Urinary bladder (tissue), 4 donors: ENCODE data around the gene KCNJ4. TPM values are rescaled to one million over a fixed set of nuclear protein-coding genes. Genes with fewer than 3 reads are reported as not detected.

Experiments
- DNase-seq: peaks from one replicate; pipeline ENCODE4 v3.0.0-alpha.2; 2015; ENCODE audit errors: extremely low spot score
- H3K27ac ChIP-seq: one replicate; pipeline ENCODE4 v1.5.1; 2013; ENCODE audit warnings: low read depth, mild to moderate bottlenecking, moderate library complexity
- H3K36me3 ChIP-seq: one replicate; pipeline ENCODE4 v1.6.1; 2013; ENCODE audit warnings: mild to moderate bottlenecking, moderate library complexity; ENCODE audit not compliant: insufficient read depth
- H3K4me1 ChIP-seq: one replicate; pipeline ENCODE4 v1.6.1; 2013; ENCODE audit warnings: mild to moderate bottlenecking, moderate library complexity; ENCODE audit not compliant: insufficient read depth
- H3K4me3 ChIP-seq: one replicate; pipeline ENCODE4 v1.5.1; 2013; ENCODE audit warnings: low read depth, low read length
- WGBS: extraction: QIAGEN DNeasy Blood & Tissue Kit; methylation state at CpG from one replicate; pipeline ENCODE4 v1.1.7; 2013; 5-methylcytosine and 5-hydroxymethylcytosine counted together
- polyA plus RNA-seq: library from polyadenylated mRNA; stranded (reverse); fragments of 200-250 nt; gene quantifications from one replicate; pipeline ENCODE4 v1.2.3, GENCODE V29; 2013
- total RNA-seq: library from RNA; depleted of rRNA; stranded (reverse); fragments of >200 nt; gene quantifications from one replicate; pipeline ENCODE4 v1.2.3, GENCODE V29; 2014
- donor health status: healthy with polysubstance abuse.
- donor health status: healthy.

Gene KCNJ4
- total and polyA plus RNA-seq, 2 donors = not detected

DNA sequence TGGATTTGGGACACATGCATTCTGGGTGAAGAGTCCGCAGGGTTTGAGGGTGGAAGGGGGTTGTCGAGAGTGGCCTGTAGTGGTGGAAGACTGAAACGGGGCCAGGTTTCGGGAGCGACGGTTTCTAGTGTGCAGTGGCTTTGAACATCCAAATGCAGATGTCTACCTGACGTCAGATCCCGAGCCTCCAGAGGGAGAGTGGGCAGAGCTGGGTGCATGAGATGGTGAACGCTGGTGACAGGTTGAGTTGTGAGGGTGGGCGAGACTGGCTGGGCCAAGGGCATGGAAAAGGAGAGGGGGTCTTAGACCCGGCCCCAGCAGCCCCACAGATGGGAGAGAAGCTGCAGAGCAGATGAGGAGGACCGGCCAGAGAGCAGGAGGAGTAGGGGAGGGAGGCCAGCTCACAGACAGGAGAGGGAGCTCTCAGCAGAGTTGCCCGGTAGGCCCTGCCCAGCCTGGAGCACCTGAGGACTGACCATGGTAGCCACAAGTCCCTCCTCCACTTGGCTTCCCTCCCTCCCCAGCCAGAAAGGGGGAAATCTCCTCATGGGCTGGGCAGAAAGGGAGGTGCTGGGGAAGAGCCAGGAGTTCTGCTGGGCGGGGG lies 14.2 kb downstream of the KCNJ4 start:
- Histone ChIP-seq H3K36me3 (no peaks in the 10 kb centered on the region), H3K4me1 (no peaks in the 10 kb centered on the region), H3K4me3 (no peak overlapping the region), H3K27ac (no peak overlapping the region)
- no peak for DNase-seq
- WGBS = 77% methylated on average over 14 of the region's 14 CpGs

DNA sequence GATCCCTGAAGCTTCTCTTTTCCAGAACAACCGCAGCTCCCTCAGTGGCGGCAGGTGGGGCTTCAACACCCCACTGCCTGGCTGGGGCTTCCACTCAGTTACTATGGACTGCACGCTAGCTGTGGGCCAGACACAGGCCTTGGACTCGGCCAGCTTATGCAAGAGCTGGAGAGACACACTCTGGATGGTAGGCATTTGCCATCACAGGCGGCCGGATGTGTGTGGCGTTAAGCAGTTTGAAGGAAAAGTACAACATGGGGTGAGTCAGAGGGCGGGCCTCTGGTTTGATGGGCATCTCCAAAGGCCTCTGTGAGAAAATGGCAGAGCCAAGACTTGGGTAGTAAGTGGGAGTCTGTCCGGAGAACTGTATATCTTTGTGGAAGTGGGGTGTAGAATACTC lies 17.6 kb downstream of the KCNJ4 start:
- Histone ChIP-seq H3K36me3 (no peaks in the 10 kb centered on the region), H3K4me3 (no peak overlapping the region), H3K4me1 (no peaks in the 10 kb centered on the region), H3K27ac (no peak overlapping the region)
- WGBS = 94% methylated on average over 9 of the region's 9 CpGs
- no peak for DNase-seq

DNA sequence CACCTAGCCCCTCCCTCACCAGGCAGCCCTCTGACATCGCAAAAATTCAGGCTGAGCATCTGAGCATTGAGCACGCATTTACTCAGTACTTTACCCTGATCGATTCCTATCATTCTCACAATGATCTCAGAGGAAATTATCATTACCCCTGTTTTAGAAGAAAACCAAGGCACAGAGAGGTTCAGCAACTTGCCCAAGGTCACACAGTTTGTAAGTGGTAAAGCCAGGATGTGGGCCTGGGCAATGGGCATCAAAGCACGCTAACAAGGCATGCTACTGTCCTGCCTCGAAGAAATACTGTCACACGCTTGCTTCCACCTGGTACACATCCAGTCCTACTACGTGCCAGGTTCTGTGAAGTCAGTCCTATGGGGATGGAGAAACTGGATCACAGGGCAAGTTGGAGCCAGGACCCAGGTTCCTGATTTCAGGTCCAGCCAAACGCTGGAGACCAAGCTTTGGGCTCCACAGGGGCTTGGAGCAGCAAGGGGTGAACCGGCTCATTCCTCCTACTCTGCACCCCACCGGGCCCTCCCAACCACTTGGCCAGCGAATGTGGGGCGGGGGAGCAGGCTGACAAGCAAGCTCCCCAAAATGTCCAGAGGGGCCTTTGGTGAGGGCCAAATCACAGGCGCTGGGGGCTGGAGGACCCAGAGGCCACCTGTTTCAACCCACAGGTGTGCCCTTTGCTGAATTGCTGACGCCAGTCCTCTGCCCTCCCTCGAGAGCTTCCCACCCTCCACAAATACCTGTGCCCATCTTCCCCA lies 18.2 kb downstream of the KCNJ4 start:
- Histone ChIP-seq H3K4me3 (no peak overlapping the region), H3K4me1 (no peaks in the 10 kb centered on the region), H3K36me3 (no peaks in the 10 kb centered on the region), H3K27ac (no peak overlapping the region)
- DNase-seq = no peak
- WGBS = 91% methylated on average over 15 of the region's 15 CpGs

DNA sequence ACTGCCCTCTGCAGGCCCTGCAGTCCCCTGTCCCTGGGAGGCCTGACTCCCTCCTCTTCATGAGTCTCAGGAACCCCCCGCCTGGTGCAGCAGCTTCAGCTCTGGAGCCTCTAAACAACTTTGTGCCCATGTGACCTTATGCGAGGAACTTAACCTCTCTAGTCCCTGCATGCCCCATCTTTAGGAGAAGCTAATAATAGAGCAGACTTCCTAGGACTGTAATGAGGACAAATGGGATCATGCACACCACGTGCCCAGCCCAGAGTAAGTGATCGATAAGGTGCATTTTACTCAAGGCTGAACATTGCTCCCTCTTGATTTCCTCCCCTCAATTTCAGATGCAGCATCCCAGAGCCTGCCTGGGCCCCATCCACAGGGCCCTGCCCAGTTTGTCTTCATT lies 19.0 kb downstream of the KCNJ4 start:
- no peak for DNase-seq
- H3K27ac ChIP-seq = no peak overlapping the region
- WGBS = 65% methylated on average over 4 of the region's 4 CpGs
- no peaks in the 10 kb centered on the region for H3K36me3 ChIP-seq
- H3K4me1 ChIP-seq = no peaks in the 10 kb centered on the region
- H3K4me3 ChIP-seq = no peak overlapping the region

DNA sequence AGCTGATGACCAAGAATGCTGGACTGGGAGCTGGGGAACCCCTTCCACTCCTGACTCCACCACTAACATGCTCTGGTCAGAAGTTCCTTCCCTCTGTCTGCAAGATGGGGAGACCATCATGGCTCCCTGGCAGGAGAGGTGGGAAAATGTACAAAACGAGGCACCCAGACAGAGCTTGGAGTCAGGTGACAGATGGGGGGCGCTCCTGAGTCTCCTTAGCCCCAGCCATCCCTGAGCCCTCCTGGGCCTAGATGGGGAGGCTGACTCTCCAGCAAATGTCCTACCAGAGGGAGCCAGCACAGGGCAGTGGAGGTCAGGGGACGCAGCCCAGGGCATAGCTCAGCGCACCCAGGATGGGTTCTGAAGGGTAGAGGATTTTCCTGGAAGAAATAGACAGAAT lies 20.0 kb downstream of the KCNJ4 start:
- H3K27ac ChIP-seq = no peak overlapping the region
- no peak for DNase-seq
- no peaks in the 10 kb centered on the region for H3K4me1 ChIP-seq
- H3K4me3 ChIP-seq = no peak overlapping the region
- H3K36me3 ChIP-seq = no peaks in the 10 kb centered on the region
- 74% methylated on average over 4 of the region's 4 CpGs for WGBS

DNA sequence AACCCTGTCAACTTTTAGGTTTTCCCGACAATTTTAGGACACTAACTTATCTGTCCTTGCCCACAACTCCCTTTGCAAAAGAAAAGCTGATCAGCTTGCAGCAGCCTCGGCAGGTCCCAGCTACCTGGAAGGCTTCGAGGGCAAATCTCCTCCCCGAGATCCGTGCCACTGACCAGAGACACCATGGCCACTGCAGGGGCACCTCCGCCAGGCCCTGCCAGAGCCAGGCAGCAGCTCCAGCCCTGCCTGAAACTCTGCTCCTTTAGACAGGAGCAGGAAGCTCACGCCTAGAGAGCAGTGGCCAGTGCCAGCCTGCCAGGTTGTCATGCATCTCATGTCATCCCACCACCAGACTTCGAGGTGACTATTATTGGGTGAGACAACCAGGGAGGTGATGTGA lies 21.1 kb downstream of the KCNJ4 start:
- Histone ChIP-seq H3K27ac (no peak overlapping the region), H3K36me3 (no peaks in the 10 kb centered on the region), H3K4me1 (no peaks in the 10 kb centered on the region), H3K4me3 (no peak overlapping the region)
- WGBS = 84% methylated on average over 8 of the region's 8 CpGs
- DNase-seq = no peak

DNA sequence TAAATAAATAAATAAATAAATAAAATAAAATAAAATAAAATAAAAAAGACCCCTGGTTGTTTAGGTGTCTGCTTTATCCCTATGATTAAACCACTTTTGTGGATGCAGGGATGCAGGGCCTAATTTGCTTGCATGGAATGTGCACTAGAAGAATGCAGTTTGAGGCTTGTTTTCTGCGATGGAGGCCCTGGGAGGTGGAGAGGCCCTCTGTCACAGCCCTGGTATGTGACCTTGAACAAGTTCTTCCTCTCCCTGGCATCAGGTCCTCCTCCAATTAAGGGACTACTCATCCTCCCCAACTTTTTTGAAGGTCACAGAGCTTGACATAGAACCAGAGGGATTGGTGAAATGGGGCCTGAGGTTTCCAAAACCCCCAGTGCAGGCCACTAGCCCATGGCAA lies 22.7 kb downstream of the KCNJ4 start:
- 96% methylated on average over 1 of the region's 1 CpG for WGBS
- no peaks in the 10 kb centered on the region for H3K4me1 ChIP-seq
- DNase-seq = no peak
- H3K27ac ChIP-seq = no peak overlapping the region
- no peaks in the 10 kb centered on the region for H3K36me3 ChIP-seq
- no peak overlapping the region for H3K4me3 ChIP-seq

DNA sequence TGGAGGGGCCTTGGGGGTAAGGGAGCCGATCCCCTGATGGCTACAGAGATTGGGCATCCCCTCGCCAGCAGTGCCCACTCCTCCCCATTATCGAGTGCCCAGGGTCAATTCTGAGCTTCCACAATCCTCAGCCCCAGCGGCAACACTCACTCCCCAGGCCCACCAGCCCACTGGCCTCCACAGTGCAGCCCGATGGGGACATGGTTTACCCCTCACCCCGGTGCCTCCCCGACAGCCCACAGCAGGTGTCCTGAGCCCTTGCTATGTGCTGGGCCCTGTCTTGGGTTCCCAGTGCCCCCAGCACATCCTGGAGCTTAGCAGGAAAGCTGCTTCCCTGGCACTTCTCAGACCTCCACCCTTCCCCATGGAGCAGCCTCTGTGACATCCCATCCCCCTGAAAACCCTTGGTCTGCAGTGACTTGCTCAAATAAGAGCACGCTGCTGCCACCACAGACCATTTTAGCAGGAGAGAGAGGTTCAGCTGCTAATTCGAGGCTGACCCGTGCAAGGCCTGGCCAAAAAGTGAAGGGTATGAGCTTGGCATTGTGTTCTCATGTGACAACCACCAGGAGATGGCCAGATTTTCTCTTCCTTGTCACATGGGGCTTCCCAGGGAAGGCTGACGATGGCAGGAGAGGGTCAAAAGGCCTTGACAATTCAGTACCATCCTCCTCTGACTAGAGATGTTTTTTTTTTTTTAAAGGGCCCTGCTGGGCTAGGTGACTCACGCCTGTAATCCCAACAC lies 23.6 kb downstream of the KCNJ4 start:
- 94% methylated on average over 12 of the region's 12 CpGs for WGBS
- DNase-seq = no peak
- H3K36me3 ChIP-seq = no peaks in the 10 kb centered on the region
- no peak overlapping the region for H3K27ac ChIP-seq
- H3K4me1 ChIP-seq = no peaks in the 10 kb centered on the region
- no peak overlapping the region for H3K4me3 ChIP-seq

DNA sequence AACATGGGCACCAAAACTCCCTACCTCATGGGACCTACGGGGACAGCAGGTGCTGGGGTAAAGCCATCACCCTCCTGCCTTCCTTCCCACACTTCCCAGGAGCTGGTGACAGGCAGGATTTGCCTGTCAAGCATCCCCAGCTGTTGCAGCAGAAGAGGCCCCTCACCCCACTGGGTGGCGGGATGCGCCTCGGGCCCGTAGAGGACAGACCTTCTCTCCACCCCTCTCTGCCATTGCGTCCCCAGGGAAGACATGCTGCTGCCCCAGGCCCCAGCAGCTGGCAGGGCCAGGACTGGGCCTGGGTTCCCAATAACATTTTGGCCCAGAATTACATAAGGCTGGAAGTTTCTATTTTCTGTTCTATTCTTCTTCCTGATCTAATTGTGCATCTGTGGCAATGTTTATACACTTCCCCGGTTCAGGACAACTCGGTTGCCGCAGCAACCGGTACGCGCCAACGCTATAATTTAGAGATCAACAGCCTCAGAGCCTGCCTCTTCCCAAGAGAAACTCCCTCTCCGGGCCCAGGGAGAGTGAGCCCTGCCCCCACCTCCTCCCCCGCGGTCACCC lies 25.4 kb downstream of the KCNJ4 start:
- H3K4me3 ChIP-seq = no peak overlapping the region
- 34% methylated on average over 16 of the region's 16 CpGs for WGBS
- H3K4me1 ChIP-seq = no peaks in the 10 kb centered on the region
- no peak for DNase-seq
- H3K36me3 ChIP-seq = no peaks in the 10 kb centered on the region
- no peak overlapping the region for H3K27ac ChIP-seq

DNA sequence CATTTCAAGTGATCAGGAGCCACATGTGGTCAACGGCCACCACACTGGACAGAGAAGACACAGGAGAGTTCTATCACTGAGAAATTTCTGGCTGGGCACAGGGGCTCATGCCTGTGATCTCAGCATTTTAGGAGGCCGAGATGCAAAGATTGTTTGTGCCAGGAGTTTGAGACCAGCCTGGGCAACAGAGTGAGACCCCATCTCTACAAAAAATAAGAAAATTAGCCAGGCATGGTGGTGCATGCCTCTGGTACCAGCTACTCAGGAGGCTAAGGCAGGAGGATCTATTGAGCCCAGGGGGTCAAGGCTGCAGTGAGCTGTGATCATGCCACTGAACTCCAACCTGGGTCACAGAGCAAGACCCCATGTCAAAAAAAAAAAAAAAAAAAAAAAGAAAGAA lies 26.3 kb downstream of the KCNJ4 start:
- DNase-seq = no peak
- Histone ChIP-seq H3K27ac (no peak overlapping the region), H3K36me3 (no peaks in the 10 kb centered on the region), H3K4me3 (no peak overlapping the region), H3K4me1 (no peaks in the 10 kb centered on the region)
- 90% methylated on average over 2 of the region's 2 CpGs for WGBS

DNA sequence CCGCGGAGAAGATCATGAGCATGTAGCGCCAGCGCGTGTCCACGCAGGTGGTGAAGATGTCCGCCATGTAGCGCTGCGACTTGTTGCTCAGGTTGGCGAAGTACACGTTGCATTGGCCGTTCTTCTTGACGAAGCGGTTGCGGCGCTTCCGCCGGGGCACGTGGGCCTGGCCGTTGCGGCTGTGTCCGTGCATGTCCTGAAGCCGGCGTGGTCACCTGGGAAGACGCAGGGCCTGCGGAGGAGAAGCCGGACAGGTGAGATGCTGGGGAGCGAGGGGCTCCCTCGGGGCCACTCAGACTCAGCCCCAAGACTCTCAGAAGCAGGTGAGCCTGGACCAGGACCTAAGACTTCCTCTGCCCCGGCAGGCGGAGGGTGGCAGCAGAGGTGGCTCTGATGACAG lies 27.1 kb downstream of the KCNJ4 start:
- Histone ChIP-seq H3K4me1 (no peaks in the 10 kb centered on the region), H3K36me3 (no peaks in the 10 kb centered on the region), H3K27ac (no peak overlapping the region), H3K4me3 (no peak overlapping the region)
- DNase-seq = no peak
- 96% methylated on average over 31 of the region's 31 CpGs for WGBS

DNA sequence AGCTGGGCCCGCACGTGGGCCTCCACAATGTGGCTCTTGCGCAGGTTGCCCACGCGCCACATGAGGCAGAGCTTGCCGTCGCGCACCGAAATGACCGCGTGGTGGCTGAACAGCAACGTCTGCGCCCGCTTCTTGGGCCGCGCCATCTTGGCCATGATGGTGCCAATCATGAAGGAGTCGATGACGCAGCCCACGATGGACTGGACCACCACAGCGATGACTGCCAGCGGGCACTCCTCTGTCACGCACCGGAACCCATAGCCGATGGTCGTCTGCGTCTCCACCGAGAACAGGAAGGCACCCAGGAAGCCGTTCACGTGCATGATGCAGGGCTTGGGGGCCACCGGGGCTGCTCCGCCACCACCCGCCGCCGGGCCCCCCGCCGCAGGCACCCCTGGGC lies 27.5 kb downstream of the KCNJ4 start:
- Histone ChIP-seq H3K36me3 (no peaks in the 10 kb centered on the region), H3K4me3 (no peak overlapping the region), H3K4me1 (no peaks in the 10 kb centered on the region), H3K27ac (no peak overlapping the region)
- DNase-seq = no peak
- WGBS = 97% methylated on average over 36 of the region's 36 CpGs

DNA sequence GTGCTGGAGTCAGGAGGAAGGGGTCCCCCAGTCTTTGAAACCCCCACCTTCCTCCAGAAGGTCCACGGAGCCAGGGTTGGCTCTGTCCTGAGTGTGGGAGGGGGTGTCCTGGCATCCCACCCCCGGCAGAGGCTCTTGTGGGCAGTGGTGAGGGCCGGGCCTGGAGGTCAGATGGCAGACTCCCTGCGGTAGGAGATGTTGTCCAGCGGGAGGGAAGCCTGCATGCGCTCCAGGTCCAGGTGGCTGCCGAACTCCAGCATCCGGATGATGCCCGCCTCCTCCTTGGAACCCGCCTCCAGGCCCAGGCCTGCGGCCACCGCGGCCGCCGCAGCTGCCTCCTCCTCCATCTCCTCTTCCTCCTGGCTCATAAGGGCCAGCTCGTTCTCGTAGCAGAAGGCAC lies 28.4 kb downstream of the KCNJ4 start:
- Histone ChIP-seq H3K4me3 (no peak overlapping the region), H3K27ac (no peak overlapping the region), H3K36me3 (no peaks in the 10 kb centered on the region), H3K4me1 (no peaks in the 10 kb centered on the region)
- DNase-seq = no peak
- 76% methylated on average over 17 of the region's 17 CpGs for WGBS
